NCI-H510A (cell line): ENCODE data around the gene COL28A1.
"Not testable (repeated sequence)": the region's sequence is repeated elsewhere in the genome, so short reads cannot be mapped to it uniquely, and the experiment has no call there.

Experiments used
- DNase-seq: peaks from one replicate; lab custom pipeline; 2025; lab: John Stamatoyannopoulos, UW

The COL28A1 gene

GRCh38 chr7:7416031-7416858 lies 119.4 kb downstream of the COL28A1 start:
- no peak for DNase-seq

- DNase-seq: no peak
Measured at GRCh38 chr7:7414791-7415603, 120.7 kb downstream of the COL28A1 start.

GRCh38 chr7:7408001-7408770 lies 127.5 kb downstream of the COL28A1 start:
- DNase-seq: no peak

DNA sequence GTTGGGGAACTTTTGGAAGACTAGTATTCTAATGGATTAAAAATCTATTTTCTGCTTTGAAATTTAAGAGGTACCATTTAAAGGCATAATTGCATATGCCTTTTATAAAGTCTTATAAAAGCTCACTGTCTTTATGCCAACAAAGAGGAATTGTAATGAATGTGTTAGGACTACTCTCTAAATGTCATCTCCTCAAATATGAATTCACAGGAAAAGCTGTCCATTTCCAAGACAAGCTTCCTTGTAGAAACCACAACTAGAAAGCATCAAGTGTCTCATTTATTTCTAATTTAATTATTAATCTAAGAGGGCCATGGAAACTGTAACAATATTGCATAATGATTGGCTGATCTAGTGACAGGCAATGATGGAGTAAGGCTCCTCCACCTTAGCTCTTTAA lies 130.2 kb downstream of the COL28A1 start:
- no peak for DNase-seq

DNA sequence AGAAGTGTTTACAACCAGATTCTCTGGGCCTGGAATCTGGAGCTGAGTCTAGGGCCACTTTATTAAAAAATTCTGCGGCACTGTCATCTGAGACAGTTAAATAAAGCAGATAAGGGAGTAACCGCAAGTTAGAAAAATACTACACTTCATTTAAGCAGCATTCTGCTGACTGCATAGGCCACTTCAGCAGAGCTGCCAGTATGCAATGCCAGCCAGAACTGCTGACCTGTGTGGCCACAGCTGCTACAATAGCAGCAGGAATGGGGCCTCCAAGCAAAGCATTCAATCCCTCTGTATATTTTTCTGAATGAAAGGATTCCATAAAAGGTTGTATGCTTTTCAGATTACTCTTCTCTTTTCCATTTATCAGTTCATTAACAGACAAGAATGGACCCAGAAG lies 136.0 kb downstream of the COL28A1 start:
- DNase-seq: no peak

GRCh38 chr7:7395785-7396184 lies 139.9 kb downstream of the COL28A1 start:
- DNase-seq: no peak

GRCh38 chr7:7388164-7388563 lies 147.5 kb downstream of the COL28A1 start:
- not testable (repeated sequence) for DNase-seq

- no peak for DNase-seq
Measured at GRCh38 chr7:7385421-7385820, 150.3 kb downstream of the COL28A1 start.

- DNase-seq: no peak
Measured at GRCh38 chr7:7384228-7384627, 151.4 kb downstream of the COL28A1 start.

DNA sequence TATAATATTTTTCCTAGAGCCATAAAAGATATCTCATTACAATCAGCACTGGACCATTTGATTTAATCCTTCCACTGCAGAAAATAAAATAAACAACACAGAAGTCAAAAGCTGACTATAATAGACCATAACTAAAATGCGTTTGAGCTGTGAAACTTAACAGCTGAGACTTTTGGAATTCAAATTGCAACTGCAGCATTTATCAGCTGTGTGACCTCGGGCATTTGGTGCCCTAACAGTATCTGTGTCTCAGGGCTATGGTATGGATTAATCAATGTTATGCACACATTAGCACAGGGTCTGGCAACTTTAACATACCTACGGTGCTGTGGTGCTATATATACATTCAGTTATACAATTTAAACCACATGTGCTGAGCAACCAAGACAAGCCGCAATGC lies 160.1 kb downstream of the COL28A1 start:
- DNase-seq: no peak

GRCh38 chr7:7370076-7370475 lies 165.6 kb downstream of the COL28A1 start:
- DNase-seq: no peak

GRCh38 chr7:7369134-7369533 lies 166.5 kb downstream of the COL28A1 start:
- DNase-seq: no peak

DNA sequence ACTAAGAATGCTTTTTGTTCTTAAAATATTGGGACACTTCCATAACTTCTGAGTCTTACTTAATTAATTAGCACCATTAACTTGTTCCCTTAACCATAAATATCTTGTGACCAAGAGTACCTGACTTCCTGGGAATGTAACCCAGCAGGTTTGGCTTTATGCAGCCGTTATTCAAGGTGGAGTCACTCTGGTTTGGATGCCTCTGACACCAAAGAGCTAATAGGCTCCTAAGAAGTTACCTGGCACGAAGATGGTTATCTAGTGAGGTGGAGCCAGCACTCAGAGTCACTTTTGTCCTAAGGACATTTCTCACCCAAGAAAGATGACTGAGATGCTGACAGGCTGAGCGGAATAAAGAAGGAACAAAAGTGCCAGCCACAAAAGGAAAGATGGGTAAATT lies 181.0 kb downstream of the COL28A1 start:
- DNase-seq: no peak

DNA sequence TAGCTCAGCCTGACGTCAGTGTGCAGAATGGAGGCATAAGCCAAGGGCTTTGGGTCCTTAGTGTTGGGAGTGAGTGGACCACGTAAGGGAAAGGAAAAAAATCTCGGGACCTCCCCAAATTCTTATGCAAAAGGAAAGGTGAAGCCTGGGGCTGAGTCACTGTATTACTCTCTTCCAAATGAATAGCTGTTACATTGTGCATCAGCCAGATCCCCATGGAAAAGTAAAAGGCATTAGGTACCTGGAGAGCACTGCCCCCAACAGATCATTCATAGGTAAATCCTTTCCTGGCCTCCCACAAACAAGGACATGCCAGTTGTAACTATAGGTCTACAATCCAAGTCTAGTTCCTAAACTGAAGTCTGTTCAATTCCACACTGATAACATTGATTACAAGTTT lies 182.8 kb downstream of the COL28A1 start:
- DNase-seq: no peak

DNA sequence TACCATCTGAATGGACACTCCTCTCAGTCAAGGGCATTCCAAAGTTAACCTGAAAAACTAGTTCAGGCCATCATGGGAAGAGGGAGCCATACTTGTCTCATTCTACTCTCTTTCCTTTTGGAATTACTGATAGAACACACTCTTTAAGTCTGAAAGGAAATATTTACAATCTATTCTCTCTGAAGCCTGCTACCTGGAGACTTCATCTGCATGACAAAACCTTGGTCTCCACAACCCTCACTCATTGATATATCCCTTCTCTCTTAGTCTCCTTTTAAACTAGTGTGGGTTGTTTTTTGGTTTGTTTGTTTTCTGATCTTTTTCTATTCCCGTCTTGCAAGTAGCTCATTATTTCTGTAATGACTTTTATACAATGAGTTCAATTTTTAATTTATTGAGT lies 183.8 kb downstream of the COL28A1 start:
- no peak for DNase-seq

GRCh38 chr7:7351156-7351555 lies 184.5 kb downstream of the COL28A1 start:
- no peak for DNase-seq

GRCh38 chr7:7349156-7349555 lies 186.5 kb downstream of the COL28A1 start:
- DNase-seq: no peak

DNA sequence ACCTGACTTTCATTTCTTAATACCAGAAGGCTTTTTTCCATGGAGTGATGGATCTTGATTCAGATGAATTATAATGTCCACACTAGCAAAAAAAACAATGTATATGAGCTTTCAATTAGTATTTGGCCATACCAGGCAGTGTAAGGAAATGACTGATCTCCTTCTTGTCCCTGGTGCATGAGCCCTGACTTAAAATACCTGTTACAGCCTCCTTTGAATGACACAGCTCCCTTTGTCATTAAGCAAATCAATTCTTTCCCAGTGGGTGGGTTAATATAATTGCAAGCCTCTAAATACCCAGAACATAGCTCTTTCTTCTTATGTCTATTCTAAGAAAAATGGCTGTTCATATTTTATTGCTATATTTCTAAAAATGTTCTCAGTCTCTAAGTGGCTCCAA lies 188.6 kb downstream of the COL28A1 start:
- DNase-seq: no peak

- no peak for DNase-seq
Measured at GRCh38 chr7:7344583-7344982, 191.1 kb downstream of the COL28A1 start.

- no peak for DNase-seq
Measured at GRCh38 chr7:7335909-7336308, 199.8 kb downstream of the COL28A1 start.

DNA sequence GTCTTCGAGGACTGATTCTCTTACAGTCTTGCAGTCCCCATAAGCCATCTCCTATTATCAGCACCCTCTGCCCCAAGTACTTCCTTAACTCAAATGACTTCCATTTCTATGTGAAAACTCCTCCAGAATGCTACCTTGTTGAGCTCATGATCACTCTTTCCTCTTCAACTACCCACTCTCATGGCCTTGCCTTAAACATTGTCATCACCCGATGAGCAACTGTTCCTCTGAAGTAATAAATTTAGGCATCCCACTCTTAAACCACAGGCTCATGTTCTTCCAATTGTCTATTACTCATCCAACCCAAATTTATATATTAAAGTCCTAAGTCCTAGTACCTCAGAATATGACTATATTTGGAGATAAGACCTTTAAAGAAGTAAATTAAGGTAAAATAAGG lies 200.5 kb downstream of the COL28A1 start:
- no peak for DNase-seq

- no peak for DNase-seq
Measured at GRCh38 chr7:7333610-7334009, 202.1 kb downstream of the COL28A1 start.

- no peak for DNase-seq
Measured at GRCh38 chr7:7331523-7331922, 204.2 kb downstream of the COL28A1 start.
